ENCODE data around the gene EFCAB11.

The EFCAB11 gene, protein sequence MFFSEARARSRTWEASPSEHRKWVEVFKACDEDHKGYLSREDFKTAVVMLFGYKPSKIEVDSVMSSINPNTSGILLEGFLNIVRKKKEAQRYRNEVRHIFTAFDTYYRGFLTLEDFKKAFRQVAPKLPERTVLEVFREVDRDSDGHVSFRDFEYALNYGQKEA

DNA sequence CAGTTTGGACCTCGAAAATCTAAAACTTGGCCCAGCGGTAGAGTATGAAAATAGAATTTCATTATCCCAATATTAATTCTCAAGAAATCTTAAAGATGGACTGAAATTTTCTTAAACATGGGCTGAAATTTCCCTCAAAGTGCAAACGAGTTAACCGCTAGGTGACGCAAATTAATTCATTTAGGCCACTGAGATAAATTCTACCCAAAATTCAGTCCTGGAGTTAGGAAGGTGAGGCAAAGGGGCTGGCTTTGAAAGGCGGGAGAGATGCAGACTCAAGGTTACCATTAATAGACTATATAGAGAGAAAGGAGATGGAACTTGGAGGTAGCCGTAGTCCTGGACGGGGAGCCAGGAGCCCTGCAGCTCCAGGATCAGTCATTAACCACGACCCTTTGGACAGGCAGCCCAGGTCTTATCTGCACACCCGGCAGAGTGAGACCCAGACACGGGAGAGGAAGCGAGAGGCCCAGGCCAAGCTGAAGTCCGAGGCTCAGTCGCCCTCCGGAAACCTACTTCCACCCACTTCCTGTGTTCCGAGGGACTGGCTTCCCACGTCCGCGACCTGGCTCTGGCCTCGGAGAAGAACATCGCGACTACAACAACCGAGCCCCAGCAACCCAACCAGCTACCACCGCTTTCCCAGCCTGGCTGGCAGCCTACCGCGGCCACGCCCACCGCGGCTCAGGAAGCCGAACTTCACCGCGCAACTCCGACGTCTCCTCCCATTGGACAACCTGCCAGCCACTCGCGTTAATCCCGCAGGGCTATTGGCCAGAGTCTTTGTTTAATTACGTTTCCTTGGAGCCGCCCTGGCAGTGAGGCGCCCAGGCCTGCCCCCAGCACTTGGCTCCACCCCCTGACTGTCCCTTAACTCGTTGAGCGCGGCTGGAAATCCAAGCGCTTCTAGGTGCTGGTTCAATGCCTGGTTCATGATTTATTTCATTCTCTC is at the start of gene EFCAB11:
Gene EFCAB11 (minus strand): TSS at position 661 of the 952 bp plus-strand sequence. CDS start 70 bp downstream, at position 591.
- DNase-seq (ENCODE audit: low spot score) = peak; percentile 96

DNA sequence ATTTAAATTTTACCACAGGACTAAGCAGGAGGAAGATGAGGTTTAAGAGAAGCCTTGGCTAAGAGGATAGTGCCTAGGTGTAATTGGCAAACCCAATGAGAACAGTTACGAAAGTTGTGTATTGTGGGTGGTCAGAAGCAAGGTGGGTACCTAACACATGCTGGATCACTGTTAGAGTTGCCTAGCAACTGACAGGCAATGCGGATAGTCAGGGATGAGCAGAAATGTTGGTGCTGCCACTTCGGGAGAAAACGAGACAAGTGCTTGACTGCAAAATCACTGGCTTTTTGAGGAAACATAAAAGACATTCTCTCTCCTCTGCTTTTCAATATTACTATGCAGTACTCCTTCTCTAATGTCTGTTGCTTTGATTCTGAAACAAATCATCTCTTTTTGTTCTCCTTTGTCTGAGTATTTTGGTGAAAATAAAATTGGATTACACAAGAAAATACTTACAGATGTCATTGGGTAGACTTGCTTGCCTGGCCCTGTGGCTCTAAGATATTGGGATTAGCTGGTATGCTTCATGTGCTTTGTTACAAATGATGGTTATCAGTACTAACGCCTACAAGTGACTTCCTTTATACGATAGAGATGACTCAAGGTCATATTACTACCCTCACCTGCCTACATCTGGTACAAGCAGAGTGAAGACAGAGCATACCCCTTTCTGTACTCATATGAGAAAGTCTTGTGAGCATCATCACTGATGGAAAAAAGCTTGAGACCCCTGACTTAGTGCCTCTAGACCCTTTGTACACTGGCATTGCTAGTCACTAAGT is 49.2 kb upstream of the EFCAB11 start:
- no peak for DNase-seq (ENCODE audit: low spot score)

DNA sequence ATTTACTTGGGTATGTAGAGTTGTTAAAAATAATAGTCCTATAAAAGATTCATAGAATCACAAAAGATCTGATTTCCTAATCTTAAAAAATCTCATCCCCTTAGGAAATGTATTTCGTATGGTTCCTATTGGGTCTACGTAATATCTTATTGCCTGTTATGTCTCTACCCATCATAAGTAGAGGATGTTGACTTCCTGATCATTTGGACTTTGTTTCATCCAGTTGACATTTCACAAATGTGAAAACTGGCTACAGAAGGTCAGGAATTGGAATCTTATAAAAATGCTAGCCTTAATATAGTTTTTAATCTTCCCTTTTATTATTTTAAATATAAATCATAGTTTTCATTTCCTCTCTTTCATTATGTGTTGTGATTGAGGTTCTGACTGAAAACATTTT is 46.4 kb upstream of the EFCAB11 start:
- no peak for DNase-seq (ENCODE audit: low spot score)

DNA sequence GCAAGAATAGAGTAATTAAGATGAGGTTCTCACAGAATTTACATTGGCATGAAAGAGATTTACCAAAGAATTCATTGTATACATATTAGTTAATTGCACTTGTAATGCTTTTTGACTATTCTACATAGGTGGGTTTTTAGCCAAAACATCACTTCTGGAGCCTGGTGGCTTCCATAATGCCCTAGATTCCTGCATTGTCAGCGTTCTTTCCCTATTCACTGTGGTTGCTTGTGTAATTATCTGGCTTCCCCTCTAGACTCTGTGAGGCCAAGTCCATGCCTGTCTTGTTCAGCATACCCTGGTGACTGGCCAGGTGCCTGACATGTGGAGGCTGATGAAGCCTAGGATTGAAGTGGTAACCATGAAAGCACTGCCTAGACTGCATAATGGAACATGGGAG is 42.4 kb upstream of the EFCAB11 start:
- no peak for DNase-seq (ENCODE audit: low spot score)

DNA sequence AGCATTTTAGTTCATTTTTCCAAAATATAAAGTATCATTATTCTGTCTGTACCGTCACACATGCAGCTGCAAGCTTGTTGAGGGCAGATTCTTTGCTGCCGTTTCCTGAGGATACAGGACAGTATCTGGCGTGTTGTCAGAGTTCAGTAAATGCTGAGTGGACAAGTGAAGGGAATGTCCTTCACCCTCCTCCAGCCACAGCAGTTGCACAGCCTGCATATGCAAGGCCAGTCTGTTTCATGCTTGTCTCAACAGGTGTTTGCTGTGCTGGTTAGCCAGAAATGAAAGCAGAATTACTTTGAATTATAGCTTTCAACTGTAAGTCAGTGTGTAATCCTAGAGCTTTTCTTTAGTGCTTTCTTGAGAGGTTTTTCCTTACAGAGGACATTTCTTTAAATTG is 37.7 kb upstream of the EFCAB11 start:
- no peak for DNase-seq (ENCODE audit: low spot score)

DNA sequence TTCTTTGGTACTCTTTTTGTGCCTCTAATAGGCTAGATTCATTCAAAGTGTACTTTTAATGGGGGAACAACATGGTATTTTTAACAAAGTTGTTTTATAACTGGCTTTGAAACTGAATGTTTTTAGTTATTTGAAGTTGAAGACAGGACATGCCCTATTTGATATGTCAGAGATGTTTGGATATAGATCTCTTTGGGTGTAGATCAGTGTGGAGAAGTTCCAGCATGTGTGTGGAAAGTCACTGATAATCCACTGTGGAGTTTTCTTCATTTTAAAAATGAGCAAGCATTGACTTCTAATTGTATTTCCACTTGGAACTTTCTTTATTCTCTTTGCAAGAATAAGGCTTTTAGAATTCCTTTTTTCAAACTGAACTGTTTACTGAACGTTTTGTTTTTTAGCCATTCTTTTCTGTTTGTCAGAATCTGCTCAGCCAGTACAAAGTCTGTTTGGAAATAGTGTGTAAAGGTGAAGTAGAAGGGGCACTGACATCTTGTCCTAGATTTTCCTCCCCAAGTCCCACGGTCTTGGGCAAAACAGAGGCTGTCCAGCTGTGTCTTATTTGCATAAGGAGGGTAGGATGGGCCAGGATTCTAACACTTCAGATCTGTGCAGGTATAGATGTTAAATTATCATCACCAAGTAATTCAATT is 36.2 kb upstream of the EFCAB11 start:
- no peak for DNase-seq (ENCODE audit: low spot score)

DNA sequence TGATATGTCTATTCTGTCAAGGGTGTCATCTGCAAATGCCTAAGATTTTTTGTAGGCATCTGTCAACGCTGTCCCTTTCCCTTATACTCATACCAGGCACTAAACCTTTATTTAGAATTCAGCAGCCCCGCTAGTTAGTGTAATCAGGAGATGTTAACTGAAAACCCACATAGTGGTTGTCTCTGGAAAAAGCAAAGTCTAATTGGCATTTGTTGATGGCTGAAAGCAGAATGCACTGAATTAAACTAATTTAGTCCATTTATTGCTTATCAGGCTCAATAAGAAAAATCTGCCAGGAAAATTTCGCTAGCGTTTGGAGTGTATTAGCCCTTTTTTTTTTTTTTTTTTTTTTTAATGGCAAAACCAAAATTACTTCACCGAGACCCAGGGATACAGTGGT is 35.7 kb upstream of the EFCAB11 start:
- no peak for DNase-seq (ENCODE audit: low spot score)

DNA sequence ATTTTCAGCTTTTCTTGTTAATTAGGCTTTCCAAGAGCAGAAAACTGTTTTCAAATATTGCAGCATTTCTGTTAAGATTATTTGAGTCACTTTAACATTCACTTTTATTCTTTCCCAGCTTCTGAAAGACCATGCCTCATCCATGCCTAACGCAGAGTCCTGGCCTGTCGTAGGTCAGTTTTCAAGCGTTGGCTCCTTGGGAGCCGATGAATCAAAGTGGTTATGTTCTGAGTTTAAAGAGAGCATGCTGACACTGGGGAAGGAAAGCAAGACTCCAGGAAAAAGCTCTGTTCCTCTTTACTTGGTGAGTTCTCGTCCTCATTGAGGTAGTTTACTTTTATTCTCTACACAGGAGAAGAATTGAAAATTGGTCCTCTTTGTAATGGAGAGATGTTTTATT is 34.3 kb upstream of the EFCAB11 start:
- no peak for DNase-seq (ENCODE audit: low spot score)

DNA sequence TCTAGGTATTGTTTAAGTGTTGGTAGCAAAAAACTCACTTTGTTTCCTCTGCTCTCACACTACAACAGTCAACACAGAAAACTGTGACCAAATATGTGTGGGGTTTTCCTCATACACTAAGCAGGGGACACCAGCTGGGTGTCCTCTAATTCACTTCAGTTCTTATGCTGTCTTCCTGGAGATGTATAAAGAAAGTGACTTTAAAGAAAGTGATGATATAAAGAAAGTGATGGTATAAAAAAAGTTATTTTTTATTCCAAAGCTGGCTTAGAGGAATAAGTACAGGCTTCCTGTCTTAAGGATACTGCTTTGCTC is 32.6 kb upstream of the EFCAB11 start:
- no peak for DNase-seq (ENCODE audit: low spot score)

DNA sequence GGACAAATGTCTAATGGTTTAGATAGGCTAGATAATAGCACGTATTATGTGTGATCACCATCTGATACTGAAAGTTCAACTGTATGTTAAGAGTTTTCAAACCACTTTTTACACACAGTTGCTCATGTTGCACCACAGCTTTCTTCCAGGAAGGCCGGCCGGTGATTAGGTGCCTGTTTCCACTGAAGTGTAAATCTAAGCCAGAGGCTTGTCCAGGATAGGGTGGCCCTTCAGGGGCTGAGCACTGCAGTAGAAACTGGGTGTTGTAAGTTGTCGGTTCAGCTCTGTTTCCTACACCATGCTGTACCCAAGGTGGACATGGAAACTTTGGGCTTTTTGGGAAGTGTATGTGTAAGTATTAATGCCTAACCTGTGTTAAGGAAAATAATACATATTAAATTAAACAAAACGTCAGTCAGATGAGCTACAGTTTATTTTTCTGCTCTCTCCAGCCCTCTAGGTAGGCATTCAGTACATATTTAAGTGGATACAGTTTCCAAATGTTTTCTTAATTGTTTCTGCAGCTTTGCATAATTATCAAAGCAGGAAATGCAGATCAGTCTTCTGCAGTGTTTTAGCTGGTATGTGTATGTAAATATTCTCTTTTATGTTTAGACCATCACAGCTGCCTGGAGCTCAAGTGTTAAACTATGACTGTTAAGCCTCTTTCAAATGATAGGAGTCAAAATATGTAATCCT is 32.1 kb upstream of the EFCAB11 start:
- DNase-seq (ENCODE audit: low spot score) = no peak

DNA sequence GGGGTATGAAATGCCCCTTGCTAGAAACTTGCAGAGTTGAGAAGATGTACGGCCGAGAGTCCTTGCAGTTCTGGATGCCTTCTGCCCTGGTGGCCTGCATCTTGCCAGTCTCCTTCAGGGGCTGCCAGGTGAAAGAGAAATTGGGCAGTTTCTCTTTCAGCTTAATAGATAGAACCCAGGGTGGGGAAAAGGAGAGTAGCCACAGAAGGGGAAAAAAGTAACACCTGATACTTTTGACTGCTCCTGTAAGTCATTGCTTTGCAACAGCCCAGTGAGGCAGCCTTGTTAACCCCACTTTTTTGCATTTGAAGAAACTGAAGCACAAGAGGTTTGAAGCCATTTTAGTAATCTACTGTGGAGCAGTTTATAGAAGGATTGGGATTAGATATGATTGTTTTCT is 28.8 kb upstream of the EFCAB11 start:
- DNase-seq (ENCODE audit: low spot score) = no peak

DNA sequence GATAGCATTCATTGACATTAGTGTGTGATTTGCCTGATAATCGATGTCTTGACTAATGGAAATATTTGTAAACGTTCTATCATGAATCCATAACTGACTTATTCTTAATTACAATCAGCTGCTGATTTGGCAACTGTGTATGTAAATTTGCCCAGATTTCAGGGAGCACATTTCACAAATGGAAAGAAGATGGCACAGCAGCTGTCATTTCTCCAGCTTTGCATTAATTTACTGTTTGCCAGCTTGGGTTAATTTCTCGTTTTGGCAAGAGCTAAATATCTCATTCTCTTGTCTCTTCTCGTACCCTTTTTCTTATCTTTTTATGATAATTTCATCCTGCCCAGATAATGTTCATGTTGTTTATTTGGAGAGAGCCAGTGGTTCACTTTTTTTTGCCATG is 24.1 kb upstream of the EFCAB11 start:
- no peak for DNase-seq (ENCODE audit: low spot score)

DNA sequence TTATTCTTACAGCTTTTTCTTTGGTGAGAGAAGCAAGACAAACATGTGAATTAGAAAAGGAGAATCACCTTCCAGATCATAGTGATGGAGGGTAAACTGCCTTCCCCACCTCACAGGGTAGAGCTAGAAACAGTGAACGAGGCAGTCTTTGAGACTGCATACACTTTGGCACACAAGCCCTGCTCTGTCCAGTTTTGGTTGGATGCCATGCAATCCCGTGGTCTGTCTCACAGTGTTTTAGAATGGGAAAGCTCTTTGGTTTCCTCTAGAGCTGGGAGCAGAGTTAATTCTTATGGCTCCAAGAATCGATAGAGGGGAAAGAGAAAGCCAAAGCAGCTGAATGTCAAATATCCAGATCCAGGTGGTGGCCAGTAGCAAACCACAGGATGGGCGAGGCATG is 23.1 kb upstream of the EFCAB11 start:
- no peak for DNase-seq (ENCODE audit: low spot score)

DNA sequence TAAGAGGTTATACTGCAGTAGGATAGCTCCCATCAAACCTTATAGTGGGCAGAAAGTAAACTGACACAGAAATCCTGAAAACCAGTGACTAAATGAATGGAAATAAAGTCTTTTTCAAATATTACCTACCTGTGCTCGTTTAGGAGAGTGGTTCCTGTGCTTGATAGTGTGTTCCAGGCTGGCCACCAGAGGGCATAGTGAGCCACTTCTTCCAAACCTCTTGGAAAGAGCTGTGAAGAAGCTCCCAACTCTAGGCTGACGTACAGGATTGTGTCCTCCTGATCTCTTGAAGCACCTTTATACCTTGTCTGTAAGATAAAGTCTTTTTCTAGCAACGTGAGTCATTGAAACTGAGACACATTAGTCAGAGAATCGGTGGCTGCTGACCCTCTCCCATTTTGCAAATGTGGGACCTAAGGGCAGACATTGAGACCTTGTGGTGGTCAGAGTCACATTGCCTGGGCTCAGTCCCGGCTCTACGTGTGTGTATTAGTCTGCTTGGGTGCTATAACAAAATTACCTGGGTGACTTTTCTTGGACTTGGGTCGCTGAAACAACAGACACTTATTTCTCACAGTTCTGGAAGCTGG is 18.8 kb upstream of the EFCAB11 start:
- DNase-seq (ENCODE audit: low spot score) = peak; percentile 39

DNA sequence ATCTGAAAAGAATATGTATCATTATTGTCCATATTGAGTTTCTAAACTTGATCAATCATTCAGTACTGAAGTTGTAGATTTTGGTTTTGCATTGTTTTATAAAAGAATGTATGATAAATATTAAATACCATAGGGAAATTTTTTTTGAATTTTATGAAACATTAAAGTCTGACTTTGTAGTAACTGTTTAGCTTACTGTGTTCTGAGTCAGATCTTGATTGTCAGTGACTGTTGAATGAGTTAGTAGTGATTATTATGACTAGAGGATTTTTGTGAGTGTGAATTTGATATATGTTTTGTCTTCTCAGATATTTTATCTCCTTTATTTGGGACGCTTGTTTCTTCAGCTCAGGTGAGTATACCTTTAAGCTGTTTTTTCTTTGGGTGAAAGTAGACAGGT is 11.3 kb upstream of the EFCAB11 start:
- DNase-seq (ENCODE audit: low spot score) = no peak

DNA sequence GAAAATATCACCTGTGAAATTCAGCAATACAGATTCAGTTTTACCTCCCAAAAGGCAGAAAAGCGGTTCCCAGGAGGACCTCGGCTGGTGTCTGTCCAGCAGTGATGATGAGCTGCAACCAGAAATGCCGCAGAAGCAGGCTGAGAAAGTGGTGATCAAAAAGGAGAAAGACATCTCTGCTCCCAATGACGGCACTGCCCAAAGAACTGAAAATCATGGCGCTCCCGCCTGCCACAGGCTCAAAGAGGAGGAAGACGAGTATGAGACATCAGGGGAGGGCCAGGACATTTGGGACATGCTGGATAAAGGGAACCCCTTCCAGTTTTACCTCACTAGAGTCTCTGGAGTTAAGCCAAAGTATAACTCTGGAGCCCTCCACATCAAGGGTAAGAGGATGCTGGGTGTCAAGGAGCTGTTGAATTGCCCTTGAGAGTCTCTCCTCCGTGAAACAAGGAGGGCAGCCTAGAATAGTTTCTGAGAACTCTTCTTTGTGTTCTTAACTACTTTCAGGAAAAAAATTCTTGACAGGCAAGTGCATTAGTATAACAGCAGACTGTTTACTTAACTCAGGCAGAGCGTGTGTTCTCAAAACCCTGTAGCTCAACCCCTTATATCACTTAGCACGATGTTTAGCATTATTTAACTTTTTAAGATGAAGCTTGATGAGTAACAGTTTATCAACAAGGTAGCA is 8.9 kb upstream of the EFCAB11 start:
- DNase-seq (ENCODE audit: low spot score) = no peak

DNA sequence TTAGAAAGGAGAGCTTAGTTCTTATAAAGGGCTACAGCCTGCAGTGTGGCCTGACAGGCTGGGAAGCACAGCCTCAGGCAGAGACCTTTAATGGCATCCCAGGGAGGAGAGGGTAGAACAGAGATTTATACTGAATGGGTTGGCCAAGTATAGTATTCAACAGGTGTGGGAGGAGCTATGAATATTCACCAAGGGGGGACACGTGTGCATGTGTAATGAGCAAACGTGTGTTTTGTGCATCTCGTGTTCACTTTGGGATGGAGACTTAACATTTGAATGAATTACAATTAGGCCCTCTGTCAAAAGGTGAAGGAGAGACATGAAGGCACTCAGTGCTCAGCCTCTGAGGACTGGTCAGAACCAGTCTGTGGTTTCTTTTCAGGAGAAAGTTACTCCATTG is 6.4 kb upstream of the EFCAB11 start:
- DNase-seq (ENCODE audit: low spot score) = no peak

DNA sequence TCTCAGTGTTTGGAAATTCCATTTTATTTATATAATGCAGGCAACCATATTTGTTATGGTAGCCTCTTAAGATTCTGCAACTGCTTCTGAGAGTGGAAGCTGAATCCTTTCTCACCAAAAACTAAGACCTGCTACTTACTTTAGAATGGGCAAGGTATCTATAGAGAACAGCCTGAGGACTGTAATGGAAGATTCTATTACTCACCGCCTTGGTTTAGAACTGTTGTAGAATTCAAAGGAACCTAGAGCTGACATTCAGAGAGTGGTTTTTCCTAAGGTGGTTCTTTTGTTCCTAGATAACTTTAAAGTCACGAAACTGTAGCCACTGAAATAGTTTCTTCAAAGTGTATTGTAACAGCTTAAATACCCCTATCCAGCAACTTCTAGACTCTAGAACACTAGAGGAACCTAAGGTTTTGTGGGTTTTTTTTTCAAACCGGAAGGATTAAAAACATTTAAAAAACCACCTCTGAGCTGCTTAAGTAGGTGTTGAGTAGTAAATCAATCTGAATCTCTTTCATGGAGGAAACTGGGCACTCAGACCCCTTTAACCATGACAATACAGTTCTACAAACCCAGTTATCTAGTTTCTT is 5.4 kb upstream of the EFCAB11 start:
- DNase-seq (ENCODE audit: low spot score) = peak; percentile 22

DNA sequence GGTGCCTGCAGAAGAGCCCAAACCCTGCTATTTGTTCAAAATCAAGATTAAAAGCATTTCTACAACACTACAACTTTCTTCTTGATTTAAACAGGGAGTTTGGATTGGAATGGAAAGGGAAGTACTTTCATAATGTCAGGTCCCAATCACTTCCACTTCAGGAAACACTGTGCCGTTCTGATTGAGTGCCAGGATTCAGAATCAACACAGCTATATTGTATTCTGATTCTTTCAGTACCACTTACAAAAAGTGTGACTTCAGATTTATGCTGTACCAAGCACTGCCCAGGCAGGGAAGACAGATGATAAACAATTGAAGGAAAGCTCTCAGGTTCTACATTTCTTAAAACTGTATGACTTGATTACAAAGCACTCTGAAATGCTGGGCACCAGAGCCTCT is 4.4 kb upstream of the EFCAB11 start:
- DNase-seq (ENCODE audit: low spot score) = no peak

DNA sequence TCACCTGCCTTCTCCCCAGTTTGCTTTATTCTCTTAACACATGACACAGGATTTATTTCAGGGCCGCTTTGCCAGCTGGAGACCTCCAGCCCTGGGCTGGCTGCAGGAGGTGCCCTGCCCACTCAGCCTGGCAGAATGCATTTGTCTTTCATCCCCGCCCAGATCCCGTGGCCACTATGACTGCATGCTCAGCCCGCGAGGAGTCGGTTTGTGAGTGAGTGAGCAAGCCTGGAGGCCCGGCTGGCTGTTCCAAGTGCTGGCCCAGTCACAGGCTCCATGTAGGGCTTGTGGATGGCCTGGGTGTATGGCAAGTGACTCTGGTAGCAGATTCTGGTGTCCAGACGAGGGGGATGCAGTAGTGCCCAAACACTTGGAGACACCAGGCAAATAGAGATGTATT is 3.3 kb upstream of the EFCAB11 start:
- DNase-seq (ENCODE audit: low spot score) = no peak

DNA sequence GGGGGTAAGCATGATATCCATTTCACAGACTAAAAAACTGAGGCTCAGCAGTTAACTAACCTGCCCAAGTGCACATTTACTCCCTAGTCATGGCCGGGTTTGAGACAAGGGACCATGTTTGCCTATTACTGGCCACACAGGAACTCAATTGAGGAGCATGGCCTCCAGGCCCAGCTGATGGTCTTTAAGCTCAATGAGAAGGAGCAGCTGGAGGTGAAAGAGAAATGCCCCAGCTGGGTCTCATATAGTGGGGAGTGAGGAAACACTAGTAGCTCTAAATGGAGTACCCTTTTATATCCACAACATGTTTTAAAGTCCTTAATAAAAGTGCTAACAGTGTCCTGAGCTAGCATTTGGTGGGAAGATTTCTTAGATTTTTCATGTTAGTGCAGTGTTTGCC is 2.8 kb upstream of the EFCAB11 start:
- no peak for DNase-seq (ENCODE audit: low spot score)

Data from CD4-positive, alpha-beta T cell treated with Interleukin-15 for 4 hours (primary cell).